Smooth muscle cell (in vitro differentiated cells): ENCODE measurements around the gene NUDT7. TPM values are rescaled to one million over a fixed set of nuclear protein-coding genes. Genes with fewer than 3 reads are reported as not detected.

Experiments
- DNase-seq: peaks from one replicate; lab custom pipeline; 2025; ENCODE audit not compliant: unreplicated experiment; lab: John Stamatoyannopoulos, UW
- H2AFZ ChIP-seq: fragments of 200-600 bp; sonication (generic); 2 replicates; pipeline ENCODE4 v1.6.0; 2016; ENCODE audit warnings: antibody characterized with exemption, low read depth, mild to moderate bottlenecking
- H3F3A ChIP-seq: fragments of 200-600 bp; sonication (generic); 2 replicates; pipeline ENCODE4 v1.6.0; 2017; ENCODE audit warnings: antibody characterized with exemption, low read depth
- H3K27ac ChIP-seq: fragments of 200-600 bp; sonication (generic); 2 replicates; pipeline ENCODE4 v1.5.1; 2016; ENCODE audit warnings: low read depth, mild to moderate bottlenecking
- H3K27me3 ChIP-seq: fragments of 200-600 bp; sonication (generic); 2 replicates; pipeline ENCODE4 v1.6.1; 2016; ENCODE audit warnings: low read depth, mild to moderate bottlenecking
- H3K36me3 ChIP-seq: fragments of 200-600 bp; sonication (generic); 2 replicates; pipeline ENCODE4 v1.5.1; 2016; ENCODE audit warnings: low read depth
- H3K4me1 ChIP-seq: fragments of 200-600 bp; sonication (generic); 2 replicates; pipeline ENCODE4 v1.5.1; 2016; ENCODE audit warnings: low read depth
- H3K4me2 ChIP-seq: fragments of 200-600 bp; sonication (generic); 2 replicates; pipeline ENCODE4 v1.6.0; 2016; ENCODE audit warnings: mild to moderate bottlenecking
- H3K4me3 ChIP-seq: fragments of 200-600 bp; sonication (generic); 2 replicates; pipeline ENCODE4 v1.5.1; 2016; ENCODE audit warnings: mild to moderate bottlenecking
- H3K79me2 ChIP-seq: fragments of 200-600 bp; sonication (generic); 2 replicates; pipeline ENCODE4 v1.6.0; 2016; ENCODE audit warnings: low read depth, mild to moderate bottlenecking
- H3K9ac ChIP-seq: fragments of 200-600 bp; sonication (generic); 2 replicates; pipeline ENCODE4 v1.6.0; 2016; ENCODE audit warnings: low read depth
- H3K9me3 ChIP-seq: fragments of 200-600 bp; sonication (generic); replicated peaks from 2 replicates; pipeline ENCODE4 v1.5.1; 2016; ENCODE audit warnings: low read depth
- H4K20me1 ChIP-seq: fragments of 200-600 bp; sonication (generic); 2 replicates; pipeline ENCODE4 v1.6.0; 2016; ENCODE audit warnings: low read depth
- CTCF ChIP-seq: fragments of 200-600 bp; sonication (generic); IDR thresholded peaks from 2 replicates; pipeline ENCODE4 v1.5.1; 2017; ENCODE audit warnings: borderline replicate concordance, mild to moderate bottlenecking, antibody characterized with exemption; ENCODE audit not compliant: insufficient read depth, poor library complexity, severe bottlenecking
- WGBS: methylation state at CpG from one replicate; pipeline ENCODE4 v1.1.7; 2016; ENCODE audit warnings: low lambda C conversion rate; 5-methylcytosine and 5-hydroxymethylcytosine counted together
- polyA plus RNA-seq: library from polyadenylated mRNA; unstranded; fragments of >200 nt; fragmentation: Nextera tagmentation; extraction: Ambion mirVana; gene quantifications from 2 replicates; pipeline ENCODE4 v1.2.1, GENCODE V29; 2016
- total RNA-seq: library from RNA; depleted of rRNA; stranded (reverse); fragments of >200 nt; gene quantifications from 2 replicates; pipeline ENCODE4 v1.2.3, GENCODE V29; 2014

Gene NUDT7
- total and polyA plus RNA-seq, 2 experiments from 2014 or later, result 2.8 to 4.6 TPM

GRCh38 chr16:77762262-77762661 lies 39.9 kb downstream of the NUDT7 start:
- DNase-seq, result no peak
- H3K9ac ChIP-seq, result no peak overlapping the region
- H3K4me1 ChIP-seq, result no peaks in the 10 kb centered on the region
- no peak overlapping the region for H2AFZ ChIP-seq
- H3K9me3 ChIP-seq, result no peaks in the 10 kb centered on the region
- no peak for TF ChIP-seq CTCF
- H3K4me2 ChIP-seq, result no peak overlapping the region
- no peak overlapping the region for H3K4me3 ChIP-seq
- H3K79me2 ChIP-seq, result no peaks in the 10 kb centered on the region
- H3K27ac ChIP-seq, result no peak overlapping the region
- H3K36me3 ChIP-seq, result no peaks in the 10 kb centered on the region
- no peaks in the 10 kb centered on the region for H4K20me1 ChIP-seq
- no peaks in the 10 kb centered on the region for H3K27me3 ChIP-seq
- no peaks in the 10 kb centered on the region for H3F3A ChIP-seq
- whole genome bisulfite sequencing, result 82% methylated on average over 2 of the region's 2 CpGs

- TF ChIP-seq CTCF, result no peak
- Histone ChIP-seq H4K20me1 (no peaks in the 10 kb centered on the region), H3K9me3 (no peaks in the 10 kb centered on the region), H3K4me2 (no peak overlapping the region), H3K79me2 (no peaks in the 10 kb centered on the region), H3K4me1 (no peaks in the 10 kb centered on the region), H3K9ac (no peak overlapping the region), H3F3A (no peaks in the 10 kb centered on the region), H3K27ac (no peak overlapping the region), H3K36me3 (no peaks in the 10 kb centered on the region), H2AFZ (no peak overlapping the region), H3K27me3 (no peaks in the 10 kb centered on the region), H3K4me3 (no peak overlapping the region)
- 50% methylated on average over 1 of the region's 1 CpG for WGBS
- no peak for DNase-seq
Measured at GRCh38 chr16:77763994-77764393, 41.7 kb downstream of the NUDT7 start.

- 99% methylated on average over 4 of the region's 4 CpGs for WGBS
- Histone ChIP-seq H3K4me1 (no peaks in the 10 kb centered on the region), H3K4me2 (no peak overlapping the region), H3K79me2 (no peaks in the 10 kb centered on the region), H2AFZ (no peak overlapping the region), H3K36me3 (no peaks in the 10 kb centered on the region), H3K27me3 (no peaks in the 10 kb centered on the region), H3K9me3 (no peaks in the 10 kb centered on the region), H4K20me1 (no peaks in the 10 kb centered on the region), H3F3A (no peaks in the 10 kb centered on the region), H3K4me3 (no peak overlapping the region), H3K27ac (no peak overlapping the region), H3K9ac (no peak overlapping the region)
- no peak for TF ChIP-seq CTCF
- no peak for DNase-seq
Measured at GRCh38 chr16:77767211-77767610, 44.9 kb downstream of the NUDT7 start.

GRCh38 chr16:77767826-77768225 lies 45.5 kb downstream of the NUDT7 start:
- Histone ChIP-seq H4K20me1 (no peaks in the 10 kb centered on the region), H3K4me3 (no peak overlapping the region), H3K27ac (no peak overlapping the region), H2AFZ (no peak overlapping the region), H3K79me2 (no peaks in the 10 kb centered on the region), H3K27me3 (no peaks in the 10 kb centered on the region), H3K9me3 (no peaks in the 10 kb centered on the region), H3K4me1 (no peaks in the 10 kb centered on the region), H3K9ac (no peak overlapping the region), H3K4me2 (no peak overlapping the region), H3K36me3 (no peaks in the 10 kb centered on the region), H3F3A (no peaks in the 10 kb centered on the region)
- no peak for TF ChIP-seq CTCF
- WGBS, result 95% methylated on average over 3 of the region's 3 CpGs
- no peak for DNase-seq
